ENCODE data around the gene CARD6. TPM values are rescaled to one million over a fixed set of nuclear protein-coding genes. Genes with fewer than 3 reads are reported as not detected.
A peak's percentile ranks its signal among the peaks of the same experiment; 100 is the strongest.
"Not testable (repeated sequence)": the region's sequence is repeated elsewhere in the genome, so short reads cannot be mapped to it uniquely, and the experiment has no call there.

Gene CARD6
- total RNA-seq, 2 donors from 2014 or later = 3.6 to 4.8 TPM

- Mint-ChIP-seq H3K4me1 (peaks cover 5% of the 10 kb centered on the region), H3K27ac (peak overlapping the region; percentile 35), H3K36me3 (ENCODE audit: low read depth) (no peaks in the 10 kb centered on the region), H3K9me3 (peaks cover 5% of the 10 kb centered on the region), H3K4me3 (no peak overlapping the region), H3K27me3 (peaks cover 14% of the 10 kb centered on the region)
- peak; percentile 83 for ATAC-seq (replicated peaks)
These were observed 36.3 kb downstream of the CARD6 start for GRCh38 chr5:40877371-40877988.

DNA sequence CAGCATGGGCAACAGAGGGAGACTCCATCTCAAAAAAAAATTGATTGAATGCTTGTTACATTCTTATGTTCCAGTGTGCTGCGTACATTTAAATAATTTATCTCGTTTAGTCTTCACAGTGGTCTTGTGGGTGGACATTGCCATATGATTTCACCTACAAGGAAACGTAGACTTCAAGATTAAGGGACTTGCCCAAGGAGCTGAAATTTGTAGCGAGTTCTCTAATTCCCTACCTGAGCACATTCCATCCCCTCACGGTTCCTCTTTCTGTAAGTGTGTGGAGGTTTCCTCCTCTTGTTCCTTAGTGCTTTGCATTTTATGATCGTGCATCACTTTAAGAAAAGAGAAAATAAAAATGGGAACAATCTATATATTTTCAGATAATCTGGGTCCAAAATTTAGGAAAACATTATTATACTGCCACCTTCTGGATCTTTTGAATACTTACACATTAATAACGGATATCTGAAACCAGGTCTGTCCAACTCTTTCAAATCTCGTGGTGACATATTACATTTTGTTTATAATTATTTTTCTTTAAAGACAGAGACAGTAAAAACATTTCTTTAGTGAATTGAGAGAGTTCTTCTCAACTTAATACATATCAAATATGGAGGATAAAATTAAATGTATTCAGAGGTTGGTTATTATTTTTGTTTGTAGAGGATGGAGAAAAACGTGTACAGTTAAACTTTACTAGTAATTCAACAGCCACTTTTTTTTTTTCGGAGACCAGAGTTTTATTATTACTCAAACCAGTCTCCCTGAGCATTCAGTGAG lies 38.2 kb downstream of the CARD6 start:
- ATAC-seq (replicated peaks) = no peak
- Mint-ChIP-seq H3K4me1 (peaks cover 5% of the 10 kb centered on the region), H3K4me3 (no peak overlapping the region), H3K27ac (no peak overlapping the region), H3K36me3 (ENCODE audit: low read depth) (no peaks in the 10 kb centered on the region), H3K9me3 (peaks cover 5% of the 10 kb centered on the region), H3K27me3 (peaks cover 10% of the 10 kb centered on the region)

- Mint-ChIP-seq H3K4me3 (no peak overlapping the region), H3K36me3 (ENCODE audit: low read depth) (no peaks in the 10 kb centered on the region), H3K27me3 (peaks cover 11% of the 10 kb centered on the region), H3K4me1 (peaks cover 5% of the 10 kb centered on the region), H3K27ac (no peak overlapping the region), H3K9me3 (no peaks in the 10 kb centered on the region)
- no peak for ATAC-seq (replicated peaks)
These were observed 41.1 kb downstream of the CARD6 start for GRCh38 chr5:40882291-40882690.

- not testable (repeated sequence) for H3K27ac Mint-ChIP-seq; H3K9me3 Mint-ChIP-seq; H3K4me1 Mint-ChIP-seq; H3K36me3 Mint-ChIP-seq (ENCODE audit: low read depth); H3K4me3 Mint-ChIP-seq; ATAC-seq (replicated peaks)
- peaks cover 12% of the 10 kb centered on the region for H3K27me3 Mint-ChIP-seq
These were observed 41.9 kb downstream of the CARD6 start for GRCh38 chr5:40883051-40883450.

GRCh38 chr5:40895440-40896425 lies 54.6 kb downstream of the CARD6 start:
- H3K27ac Mint-ChIP-seq; ATAC-seq (replicated peaks); H3K4me1 Mint-ChIP-seq; H3K9me3 Mint-ChIP-seq; H3K4me3 Mint-ChIP-seq; H3K36me3 Mint-ChIP-seq (ENCODE audit: low read depth); H3K27me3 Mint-ChIP-seq: not testable (repeated sequence)

- H3K4me3 Mint-ChIP-seq = no peak overlapping the region
- H3K9me3 Mint-ChIP-seq = no peaks in the 10 kb centered on the region
- no peak overlapping the region for H3K27ac Mint-ChIP-seq
- peaks cover 6% of the 10 kb centered on the region for H3K27me3 Mint-ChIP-seq
- H3K4me1 Mint-ChIP-seq = no peaks in the 10 kb centered on the region
- peak; percentile 66 for ATAC-seq (replicated peaks)
- H3K36me3 Mint-ChIP-seq (ENCODE audit: low read depth) = no peaks in the 10 kb centered on the region
These were observed 63.2 kb downstream of the CARD6 start for GRCh38 chr5:40904205-40904993.

DNA sequence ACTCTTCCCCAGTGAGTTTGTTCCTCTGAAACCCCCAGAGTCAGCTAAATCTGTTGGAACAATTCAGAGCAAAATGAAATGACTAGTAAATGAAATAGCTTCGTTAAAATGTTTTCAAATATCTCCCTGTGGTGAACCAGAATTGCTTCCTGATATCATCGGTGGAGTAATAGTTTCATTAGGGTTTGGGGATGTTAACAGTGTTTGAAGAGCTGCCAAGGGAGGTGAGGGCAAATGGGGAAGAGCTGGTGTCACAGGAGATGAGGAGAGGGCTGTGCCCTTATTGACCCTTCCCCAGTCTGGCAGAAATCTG lies 63.8 kb downstream of the CARD6 start:
- Mint-ChIP-seq H3K9me3 (no peaks in the 10 kb centered on the region), H3K27me3 (peaks cover 7% of the 10 kb centered on the region), H3K4me3 (no peak overlapping the region), H3K36me3 (ENCODE audit: low read depth) (no peaks in the 10 kb centered on the region), H3K4me1 (no peaks in the 10 kb centered on the region), H3K27ac (no peak overlapping the region)
- ATAC-seq (replicated peaks) = no peak

DNA sequence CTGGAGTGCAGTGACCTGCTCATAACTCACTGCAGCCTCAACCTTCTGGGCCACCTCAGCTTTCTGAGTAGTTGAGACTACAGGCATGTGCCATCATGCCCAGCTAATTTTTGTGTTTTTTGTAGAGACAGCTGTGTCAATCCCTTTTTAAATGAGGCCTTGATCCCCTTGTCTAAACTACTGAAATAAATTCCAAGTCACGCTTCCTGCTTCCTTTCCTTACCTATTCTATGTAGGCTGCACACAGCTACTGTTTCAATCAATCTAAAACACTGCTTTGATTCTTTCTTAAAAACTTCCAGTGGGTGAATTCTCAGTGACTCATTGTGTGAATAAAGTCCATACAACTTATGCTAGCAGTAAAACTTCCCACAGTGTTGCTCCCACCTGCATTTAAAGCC lies 65.2 kb downstream of the CARD6 start:
- H3K4me1 Mint-ChIP-seq = no peaks in the 10 kb centered on the region
- H3K9me3 Mint-ChIP-seq = no peaks in the 10 kb centered on the region
- peaks cover 7% of the 10 kb centered on the region for H3K27me3 Mint-ChIP-seq
- no peak overlapping the region for H3K27ac Mint-ChIP-seq
- ATAC-seq (replicated peaks) = no peak
- H3K4me3 Mint-ChIP-seq = no peak overlapping the region
- no peaks in the 10 kb centered on the region for H3K36me3 Mint-ChIP-seq (ENCODE audit: low read depth)

DNA sequence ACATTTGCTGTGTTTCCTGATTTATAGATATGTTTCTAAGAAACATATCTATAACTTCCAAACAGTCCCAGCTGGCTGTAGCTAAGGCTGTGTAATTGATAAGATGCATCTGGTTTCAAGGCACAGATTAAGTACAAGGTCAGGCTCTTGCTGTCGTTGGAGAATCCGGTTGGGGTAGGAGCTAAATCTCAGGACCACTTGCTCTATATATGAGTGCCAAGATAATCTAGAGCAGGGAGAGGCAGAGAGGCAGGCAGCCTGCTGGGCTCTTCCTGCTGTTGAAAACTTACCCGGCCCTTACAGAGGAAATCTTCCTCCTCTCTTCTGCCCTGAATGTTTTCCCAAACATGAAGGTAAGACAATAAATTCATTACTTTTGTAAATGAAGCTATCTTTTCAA lies 68.1 kb downstream of the CARD6 start, which contains the start of gene C7:
C7 (plus strand) TSS at position 234 of the 400 bp plus-strand sequence; CDS start at position 348, 114 bp downstream.
- Mint-ChIP-seq H3K36me3 (ENCODE audit: low read depth) (no peaks in the 10 kb centered on the region), H3K4me1 (no peaks in the 10 kb centered on the region), H3K4me3 (no peak within 1 kb of the TSS), H3K27me3 (peaks cover 19% of the 10 kb centered on the region), H3K9me3 (no peaks in the 10 kb centered on the region), H3K27ac (no peak within 1 kb of the TSS)
- no peak for ATAC-seq (replicated peaks)

DNA sequence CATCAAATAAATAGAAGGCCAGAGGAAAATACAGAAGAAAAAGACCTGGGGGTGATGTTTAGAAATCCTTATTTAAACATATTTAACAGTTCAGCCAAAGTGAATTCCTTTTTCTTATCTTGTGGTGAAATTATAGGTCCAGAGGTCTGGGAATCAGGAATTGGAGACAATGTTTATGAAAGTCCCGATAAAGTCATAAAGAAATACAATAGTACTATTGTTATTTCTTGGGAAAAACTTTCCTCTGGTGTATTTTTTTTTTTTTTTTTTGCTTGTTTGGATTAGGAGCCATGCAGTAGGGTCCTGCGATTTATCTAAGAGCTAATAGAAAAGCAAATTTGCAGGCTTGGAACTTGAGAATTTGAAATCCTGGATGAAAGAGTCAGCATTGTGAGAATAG lies 68.6 kb downstream of the CARD6 start:
- Mint-ChIP-seq H3K9me3 (no peaks in the 10 kb centered on the region), H3K4me3 (no peak overlapping the region), H3K27ac (no peak overlapping the region), H3K4me1 (no peaks in the 10 kb centered on the region), H3K27me3 (peaks cover 23% of the 10 kb centered on the region), H3K36me3 (ENCODE audit: low read depth) (no peaks in the 10 kb centered on the region)
- ATAC-seq (replicated peaks) = no peak

Other genes with a start within 250 kb of the CARD6 start
- 100 to 1,000 TPM in 1 of 2 donors, 10 to 100 TPM in 1; 42.6 to 100 TPM for gene PTGER4, start 161.5 kb upstream of the CARD6 start, total RNA-seq
- gene TTC33, start 85.4 kb upstream of the CARD6 start, total RNA-seq = 10 to 100 TPM; 14.1 to 21.4 TPM
- gene PRKAA1, start 43.0 kb upstream of the CARD6 start, total RNA-seq = 10 to 100 TPM; 39.2 to 60.3 TPM
- gene RPL37, start 6.1 kb upstream of the CARD6 start, total RNA-seq = 1,000 to 10,000 TPM; 1,599 to 2,067 TPM
- gene C7, start 68.1 kb downstream of the CARD6 start, total RNA-seq = not detected
- gene MROH2B, start 230.0 kb downstream of the CARD6 start, total RNA-seq = not detected

Measured in activated T-helper 17 cell treated with anti-CD3 and anti-CD28 coated beads, Interleukin-2, amount 50 U/mL, for 72 hours (primary cell).